Measurements from ENCODE around the gene MBD3L5.

Gene MBD3L5

DNA sequence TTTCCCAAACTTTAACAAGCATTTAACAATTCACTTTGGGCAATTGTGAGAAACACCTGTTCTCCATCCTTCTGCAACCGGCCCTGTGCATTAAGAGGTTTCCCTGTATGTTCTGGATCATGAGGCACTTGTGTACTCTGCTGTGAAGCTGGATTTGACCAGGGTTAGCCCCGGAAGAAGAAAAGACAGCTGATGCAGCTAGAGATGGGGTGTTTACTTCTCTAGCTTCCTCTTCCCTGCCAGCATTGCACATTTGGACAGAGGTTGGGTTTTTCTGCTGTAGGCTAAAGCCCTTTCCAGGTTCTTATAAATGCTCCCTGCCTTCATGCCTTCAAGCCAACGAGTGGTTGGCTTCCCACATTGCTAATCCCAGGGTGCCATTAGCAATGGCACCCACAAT, 30.0 kb upstream of the MBD3L5 start:
- Histone ChIP-seq H3K4me2 (ENCODE audit: low read length) (no peak overlapping the region), H3K79me2 (ENCODE audit: low read length) (no peaks in the 10 kb centered on the region), H3K4me3 (ENCODE audit: low read length) (no peak overlapping the region), H3K9ac (ENCODE audit: low read length) (no peak overlapping the region), H4K20me1 (ENCODE audit: insufficient read depth, low read length) (no peaks in the 10 kb centered on the region), H3K4me1 (ENCODE audit: low read length) (peaks cover 6% of the 10 kb centered on the region; the same call in 1 of the 2 replicates), H3K9me3 (ENCODE audit: insufficient read depth, low read length) (no peaks in the 10 kb centered on the region), H3K27ac (ENCODE audit: low read length) (no peak overlapping the region), H3K27me3 (ENCODE audit: low read depth, low read length) (peaks cover 14% of the 10 kb centered on the region), H3K36me3 (replicated peaks; ENCODE audit: low read depth, low read length) (no peaks in the 10 kb centered on the region), H2AFZ (ENCODE audit: low read depth, low read length) (no peak overlapping the region)
- TF ChIP-seq, protein P1, sequence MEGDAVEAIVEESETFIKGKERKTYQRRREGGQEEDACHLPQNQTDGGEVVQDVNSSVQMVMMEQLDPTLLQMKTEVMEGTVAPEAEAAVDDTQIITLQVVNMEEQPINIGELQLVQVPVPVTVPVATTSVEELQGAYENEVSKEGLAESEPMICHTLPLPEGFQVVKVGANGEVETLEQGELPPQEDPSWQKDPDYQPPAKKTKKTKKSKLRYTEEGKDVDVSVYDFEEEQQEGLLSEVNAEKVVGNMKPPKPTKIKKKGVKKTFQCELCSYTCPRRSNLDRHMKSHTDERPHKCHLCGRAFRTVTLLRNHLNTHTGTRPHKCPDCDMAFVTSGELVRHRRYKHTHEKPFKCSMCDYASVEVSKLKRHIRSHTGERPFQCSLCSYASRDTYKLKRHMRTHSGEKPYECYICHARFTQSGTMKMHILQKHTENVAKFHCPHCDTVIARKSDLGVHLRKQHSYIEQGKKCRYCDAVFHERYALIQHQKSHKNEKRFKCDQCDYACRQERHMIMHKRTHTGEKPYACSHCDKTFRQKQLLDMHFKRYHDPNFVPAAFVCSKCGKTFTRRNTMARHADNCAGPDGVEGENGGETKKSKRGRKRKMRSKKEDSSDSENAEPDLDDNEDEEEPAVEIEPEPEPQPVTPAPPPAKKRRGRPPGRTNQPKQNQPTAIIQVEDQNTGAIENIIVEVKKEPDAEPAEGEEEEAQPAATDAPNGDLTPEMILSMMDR (IDR thresholded peaks at IDR 0.05; ENCODE audit: low read depth, low read length): no peak
- TF ChIP-seq EZH2phosphoT487 (IDR thresholded peaks at IDR 0.05; ENCODE audit: low read depth): no peak

DNA sequence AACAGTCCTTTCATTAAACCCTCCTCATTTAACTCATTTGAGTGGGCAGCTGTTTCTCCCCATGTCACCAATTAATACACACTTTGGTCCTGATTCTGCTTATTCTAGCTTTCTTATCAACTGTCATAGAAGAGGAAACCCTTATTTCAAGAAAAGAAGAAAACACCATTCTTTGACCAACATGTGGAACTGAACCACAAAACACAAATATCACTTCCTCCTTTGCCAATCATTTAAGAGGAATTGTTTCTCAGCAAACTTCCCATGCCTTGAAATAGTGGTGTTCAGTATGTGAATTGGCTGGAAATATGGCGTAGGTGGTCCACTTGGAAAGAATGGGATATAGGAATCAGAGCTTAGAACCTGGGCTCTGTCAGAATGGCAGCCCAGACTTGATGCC, 29.6 kb upstream of the MBD3L5 start:
- TF ChIP-seq, protein P1 (IDR thresholded peaks at IDR 0.05; ENCODE audit: low read depth, low read length): no peak
- no peak for TF ChIP-seq EZH2phosphoT487 (IDR thresholded peaks at IDR 0.05; ENCODE audit: low read depth)
- H3K27me3 ChIP-seq (ENCODE audit: low read depth, low read length): peaks cover 14% of the 10 kb centered on the region
- peaks cover 6% of the 10 kb centered on the region; the same call in 1 of the 2 replicates for H3K4me1 ChIP-seq (ENCODE audit: low read length)
- no peaks in the 10 kb centered on the region for H3K36me3 ChIP-seq (replicated peaks; ENCODE audit: low read depth, low read length)
- no peaks in the 10 kb centered on the region for H4K20me1 ChIP-seq (ENCODE audit: insufficient read depth, low read length)
- no peaks in the 10 kb centered on the region for H3K79me2 ChIP-seq (ENCODE audit: low read length)
- no peaks in the 10 kb centered on the region for H3K9me3 ChIP-seq (ENCODE audit: insufficient read depth, low read length)
- H3K4me3 ChIP-seq (ENCODE audit: low read length): no peak overlapping the region
- H3K9ac ChIP-seq (ENCODE audit: low read length): no peak overlapping the region
- H3K27ac ChIP-seq (ENCODE audit: low read length): no peak overlapping the region
- no peak overlapping the region for H2AFZ ChIP-seq (ENCODE audit: low read depth, low read length)
- no peak overlapping the region for H3K4me2 ChIP-seq (ENCODE audit: low read length)

DNA sequence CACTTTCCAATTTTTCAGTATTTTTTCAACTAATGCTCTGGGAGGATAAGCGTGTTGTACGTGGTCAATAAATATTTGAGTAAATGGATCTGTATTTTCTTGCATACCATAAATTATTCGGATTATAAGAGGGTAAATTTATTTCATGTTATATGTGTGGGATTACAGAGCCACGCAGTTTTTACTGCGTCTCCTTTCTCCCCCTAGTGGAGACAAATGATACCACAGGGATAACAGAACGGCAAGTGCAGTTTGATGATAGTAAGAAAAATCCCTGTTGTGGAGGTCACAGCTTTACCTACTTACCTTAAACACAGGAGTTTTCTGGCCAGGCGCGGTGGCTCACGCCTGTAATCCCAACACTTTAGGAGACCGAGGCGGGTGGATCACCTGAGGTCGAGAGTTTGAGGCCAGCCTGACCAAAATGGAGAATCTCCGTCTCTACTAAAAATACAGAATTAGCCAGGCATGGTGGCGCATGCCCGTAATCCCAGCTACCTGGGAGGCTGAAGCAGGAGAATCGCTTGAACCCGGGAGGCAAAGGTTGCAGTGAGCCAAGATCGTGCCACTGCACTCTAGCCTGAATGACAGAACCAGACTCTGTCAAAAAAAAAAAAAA, 26.0 kb upstream of the MBD3L5 start:
- Histone ChIP-seq H4K20me1 (ENCODE audit: insufficient read depth, low read length) (no peaks in the 10 kb centered on the region), H3K9me3 (ENCODE audit: insufficient read depth, low read length) (no peaks in the 10 kb centered on the region), H3K9ac (ENCODE audit: low read length) (no peak overlapping the region), H3K36me3 (replicated peaks; ENCODE audit: low read depth, low read length) (no peaks in the 10 kb centered on the region), H3K27me3 (ENCODE audit: low read depth, low read length) (peaks cover 17% of the 10 kb centered on the region), H3K4me2 (ENCODE audit: low read length) (peak overlapping the region; percentile 69), H3K4me3 (ENCODE audit: low read length) (peak overlapping the region; percentile 51; the same call in 1 of the 2 replicates), H3K27ac (ENCODE audit: low read length) (no peak overlapping the region), H2AFZ (ENCODE audit: low read depth, low read length) (peak overlapping the region; percentile 85), H3K79me2 (ENCODE audit: low read length) (no peaks in the 10 kb centered on the region), H3K4me1 (ENCODE audit: low read length) (peaks cover 9% of the 10 kb centered on the region; the same call in 1 of the 2 replicates)
- TF ChIP-seq, protein P1 (IDR thresholded peaks at IDR 0.05; ENCODE audit: low read depth, low read length): peak; percentile 89
- no peak for TF ChIP-seq EZH2phosphoT487 (IDR thresholded peaks at IDR 0.05; ENCODE audit: low read depth)

- H3K27ac ChIP-seq (ENCODE audit: low read length): no peak overlapping the region
- H3K79me2 ChIP-seq (ENCODE audit: low read length): no peaks in the 10 kb centered on the region
- H4K20me1 ChIP-seq (ENCODE audit: insufficient read depth, low read length): no peaks in the 10 kb centered on the region
- H3K9ac ChIP-seq (ENCODE audit: low read length): no peak overlapping the region
- H3K4me2 ChIP-seq (ENCODE audit: low read length): no peak overlapping the region
- no peak overlapping the region for H2AFZ ChIP-seq (ENCODE audit: low read depth, low read length)
- H3K27me3 ChIP-seq (ENCODE audit: low read depth, low read length): 0 out of 2 replicates have a peak, but pooled peaks cover 3% of the 10 kb centered on the region
- no peaks in the 10 kb centered on the region for H3K9me3 ChIP-seq (ENCODE audit: insufficient read depth, low read length)
- H3K4me3 ChIP-seq (ENCODE audit: low read length): no peak overlapping the region
- TF ChIP-seq, protein P1 (IDR thresholded peaks at IDR 0.05; ENCODE audit: low read depth, low read length): no peak
- no peak for TF ChIP-seq EZH2phosphoT487 (IDR thresholded peaks at IDR 0.05; ENCODE audit: low read depth)
- no peaks in the 10 kb centered on the region for H3K36me3 ChIP-seq (replicated peaks; ENCODE audit: low read depth, low read length)
- H3K4me1 ChIP-seq (ENCODE audit: low read length): peaks cover 3% of the 10 kb centered on the region; the same call in 1 of the 2 replicates
Measured at GRCh38 chr19:7006135-7006704, 24.2 kb upstream of the MBD3L5 start.

All from OCI-LY3 (cell line).